ENCODE data around the gene PDE7B. TPM values are rescaled to one million over a fixed set of nuclear protein-coding genes. Genes with fewer than 3 reads are reported as not detected.

Gene PDE7B
- total RNA-seq, 1 donor from 2014 or later: 3.9 TPM

DNA sequence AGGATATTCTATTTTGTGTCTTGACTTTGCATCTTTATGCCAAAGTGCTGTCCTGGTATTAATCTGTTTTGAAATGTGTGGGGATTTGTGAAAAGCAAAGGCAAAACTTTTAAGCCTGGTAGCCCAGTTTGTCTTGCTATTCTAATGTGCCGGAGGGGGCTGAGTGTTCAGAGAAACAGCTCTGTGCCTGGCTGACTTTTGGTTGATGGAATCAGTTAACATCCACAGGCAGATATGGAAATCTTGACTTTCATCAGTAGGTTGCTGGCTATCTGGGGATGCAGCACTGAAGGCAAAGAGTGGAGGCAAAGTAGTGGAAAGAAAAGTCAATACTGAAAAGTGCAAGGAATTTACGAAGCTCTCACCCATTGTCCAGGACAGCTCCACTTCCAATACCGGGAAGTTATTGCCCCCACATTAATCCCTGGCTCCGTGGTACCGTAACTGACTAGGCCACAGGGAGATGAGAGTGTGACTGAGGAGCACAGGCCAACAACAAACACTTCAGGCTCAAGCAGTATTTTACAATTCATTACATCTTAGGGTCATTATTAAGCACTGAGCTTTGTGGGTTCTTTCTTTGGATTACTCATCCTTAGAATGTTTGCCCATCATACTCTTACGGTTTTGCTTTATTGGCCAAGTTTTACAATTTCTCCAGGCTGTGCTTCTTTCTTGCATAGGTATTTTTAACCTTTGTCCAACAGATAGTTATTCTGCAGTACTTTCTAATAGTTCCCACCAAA, 234.0 kb downstream of the PDE7B start:
- Mint-ChIP-seq H3K9me3 (ENCODE audit: unreplicated experiment) (peaks cover 4% of the 10 kb centered on the region), H3K27ac (ENCODE audit: unreplicated experiment) (no peak overlapping the region), H3K36me3 (ENCODE audit: unreplicated experiment) (no peaks in the 10 kb centered on the region), H3K4me3 (ENCODE audit: unreplicated experiment) (no peak overlapping the region), H3K27me3 (ENCODE audit: unreplicated experiment) (no peaks in the 10 kb centered on the region), H3K4me1 (ENCODE audit: unreplicated experiment) (peaks cover 1% of the 10 kb centered on the region)
- no peak for TF ChIP-seq CTCF (IDR thresholded peaks at IDR 0.05)
- DNase-seq (ENCODE audit: extremely low spot score, unreplicated experiment): no peak

GRCh38 chr6:136086686-136087085, 235.2 kb downstream of the PDE7B start:
- Mint-ChIP-seq H3K9me3 (ENCODE audit: unreplicated experiment) (peaks cover 4% of the 10 kb centered on the region), H3K27ac (ENCODE audit: unreplicated experiment) (no peak overlapping the region), H3K4me3 (ENCODE audit: unreplicated experiment) (no peak overlapping the region), H3K4me1 (ENCODE audit: unreplicated experiment) (no peaks in the 10 kb centered on the region), H3K27me3 (ENCODE audit: unreplicated experiment) (no peaks in the 10 kb centered on the region), H3K36me3 (ENCODE audit: unreplicated experiment) (no peaks in the 10 kb centered on the region)
- no peak for TF ChIP-seq CTCF (IDR thresholded peaks at IDR 0.05)
- DNase-seq (ENCODE audit: extremely low spot score, unreplicated experiment): no peak

GRCh38 chr6:136087986-136088385, 236.5 kb downstream of the PDE7B start:
- no peaks in the 10 kb centered on the region for H3K9me3 Mint-ChIP-seq (ENCODE audit: unreplicated experiment)
- H3K4me3 Mint-ChIP-seq (ENCODE audit: unreplicated experiment): no peak overlapping the region
- H3K4me1 Mint-ChIP-seq (ENCODE audit: unreplicated experiment): no peaks in the 10 kb centered on the region
- no peaks in the 10 kb centered on the region for H3K27me3 Mint-ChIP-seq (ENCODE audit: unreplicated experiment)
- no peak overlapping the region for H3K27ac Mint-ChIP-seq (ENCODE audit: unreplicated experiment)
- no peaks in the 10 kb centered on the region for H3K36me3 Mint-ChIP-seq (ENCODE audit: unreplicated experiment)
- TF ChIP-seq CTCF (IDR thresholded peaks at IDR 0.05): no peak
- no peak for DNase-seq (ENCODE audit: extremely low spot score, unreplicated experiment)

GRCh38 chr6:136088693-136089092, 237.2 kb downstream of the PDE7B start:
- no peak for TF ChIP-seq CTCF (IDR thresholded peaks at IDR 0.05)
- H3K27me3 Mint-ChIP-seq (ENCODE audit: unreplicated experiment): no peaks in the 10 kb centered on the region
- H3K4me3 Mint-ChIP-seq (ENCODE audit: unreplicated experiment): no peak overlapping the region
- H3K9me3 Mint-ChIP-seq (ENCODE audit: unreplicated experiment): no peaks in the 10 kb centered on the region
- no peak for DNase-seq (ENCODE audit: extremely low spot score, unreplicated experiment)
- no peaks in the 10 kb centered on the region for H3K4me1 Mint-ChIP-seq (ENCODE audit: unreplicated experiment)
- H3K27ac Mint-ChIP-seq (ENCODE audit: unreplicated experiment): no peak overlapping the region
- no peaks in the 10 kb centered on the region for H3K36me3 Mint-ChIP-seq (ENCODE audit: unreplicated experiment)

GRCh38 chr6:136089876-136090275, 238.4 kb downstream of the PDE7B start:
- peaks cover 4% of the 10 kb centered on the region for H3K36me3 Mint-ChIP-seq (ENCODE audit: unreplicated experiment)
- TF ChIP-seq CTCF (IDR thresholded peaks at IDR 0.05): no peak
- no peak overlapping the region for H3K27ac Mint-ChIP-seq (ENCODE audit: unreplicated experiment)
- DNase-seq (ENCODE audit: extremely low spot score, unreplicated experiment): no peak
- no peaks in the 10 kb centered on the region for H3K27me3 Mint-ChIP-seq (ENCODE audit: unreplicated experiment)
- no peaks in the 10 kb centered on the region for H3K4me1 Mint-ChIP-seq (ENCODE audit: unreplicated experiment)
- peaks cover 10% of the 10 kb centered on the region for H3K9me3 Mint-ChIP-seq (ENCODE audit: unreplicated experiment)
- no peak overlapping the region for H3K4me3 Mint-ChIP-seq (ENCODE audit: unreplicated experiment)

All from osteocyte (in vitro differentiated cells).